Measurements from ENCODE around the gene MYO1H.
"Not testable (repeated sequence)": the region's sequence is repeated elsewhere in the genome, so short reads cannot be mapped to it uniquely, and the experiment has no call there.

Gene MYO1H

DNA sequence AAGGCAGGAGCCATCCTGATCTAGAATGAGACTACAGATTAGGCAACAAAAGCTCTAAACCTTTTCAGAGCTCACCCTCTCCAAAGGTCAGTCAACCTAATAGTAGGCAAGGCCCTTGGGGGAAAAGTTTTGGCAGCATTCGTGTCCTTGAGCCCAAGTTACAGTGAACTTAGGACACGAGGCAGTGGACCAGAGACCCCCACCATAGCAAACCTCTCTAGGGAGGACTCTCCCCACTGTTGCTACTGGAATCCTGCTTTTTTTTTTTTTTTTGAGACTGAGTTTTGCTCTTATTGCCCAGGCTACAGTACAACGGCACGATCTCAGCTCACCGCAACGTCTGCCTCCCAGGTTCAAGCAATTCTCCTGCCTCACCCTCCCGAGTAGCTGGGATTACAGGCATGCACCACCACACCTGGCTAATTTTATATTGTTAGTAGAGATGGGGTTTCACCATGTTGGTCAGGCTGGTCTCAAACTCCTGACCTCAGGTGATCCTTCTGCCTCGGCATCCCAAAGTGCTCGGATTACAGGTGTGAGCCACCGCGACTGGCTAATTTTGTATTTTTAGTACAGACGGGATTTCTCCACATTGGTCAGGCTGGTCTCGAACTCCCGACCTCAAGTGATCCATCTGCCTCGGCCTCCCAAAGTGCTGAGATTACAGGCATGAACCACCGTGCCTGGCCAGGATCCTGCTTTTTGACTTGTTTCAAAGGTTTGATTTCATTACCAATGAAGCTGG, 126.0 kb downstream of the MYO1H start:
- DNase-seq: not testable (repeated sequence)

DNA sequence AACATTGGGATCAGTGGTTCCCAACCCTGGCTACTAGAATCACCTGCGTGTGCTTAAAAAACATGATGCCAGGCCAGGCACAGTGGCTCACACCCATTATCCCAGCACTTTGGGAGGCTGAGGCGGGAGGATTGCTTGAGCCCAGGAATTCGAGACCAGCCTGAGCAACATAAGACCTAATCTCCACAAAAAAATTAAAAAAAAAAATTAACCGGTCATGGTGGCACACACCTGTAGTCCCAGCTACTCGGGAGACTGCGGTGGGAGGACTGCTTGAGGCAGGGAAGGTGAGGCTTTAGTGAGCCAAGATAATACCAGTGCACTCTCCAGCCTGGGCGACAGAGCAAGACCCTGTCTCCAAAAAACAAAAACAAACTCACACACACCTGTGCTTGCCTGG, 127.4 kb downstream of the MYO1H start:
- DNase-seq: no peak

DNA sequence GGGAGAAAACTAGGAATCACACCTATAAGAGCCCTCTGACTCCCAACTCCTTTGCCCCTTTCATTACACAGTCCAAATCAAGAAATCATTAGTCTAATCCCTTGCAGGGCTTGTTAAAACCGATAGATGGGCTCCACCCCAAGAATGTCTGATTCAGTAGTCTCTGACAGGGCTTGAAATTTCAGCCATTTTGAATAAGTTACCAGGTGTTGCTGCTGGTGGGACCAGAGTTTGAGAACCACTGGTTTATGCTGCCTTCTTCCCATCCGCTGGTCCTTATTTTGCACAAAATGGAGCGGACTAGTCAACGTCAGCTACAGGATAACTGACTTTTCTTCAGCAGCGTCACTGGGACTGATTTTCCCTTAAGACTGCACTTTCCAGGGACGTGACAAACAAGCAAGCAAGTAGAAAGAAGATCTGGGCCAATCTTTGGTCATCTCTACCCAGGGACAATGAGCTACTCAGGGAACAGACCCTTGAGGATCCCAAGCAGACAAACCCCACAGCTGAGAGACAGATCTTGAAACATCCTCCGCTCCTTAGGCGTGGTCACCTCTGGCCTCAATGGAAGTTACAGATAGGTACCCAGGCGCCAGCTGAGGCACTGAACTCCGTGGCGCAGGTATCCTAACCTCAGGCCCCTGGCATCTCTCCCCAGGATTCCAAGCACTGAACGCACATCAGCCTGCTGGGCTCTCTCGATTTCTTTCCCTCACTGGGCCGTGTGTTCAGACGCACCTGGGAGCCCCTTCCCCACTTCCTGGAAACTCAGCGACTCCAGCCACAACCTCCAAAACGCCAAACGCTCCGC, 128.5 kb downstream of the MYO1H start:
- no peak for DNase-seq

DNA sequence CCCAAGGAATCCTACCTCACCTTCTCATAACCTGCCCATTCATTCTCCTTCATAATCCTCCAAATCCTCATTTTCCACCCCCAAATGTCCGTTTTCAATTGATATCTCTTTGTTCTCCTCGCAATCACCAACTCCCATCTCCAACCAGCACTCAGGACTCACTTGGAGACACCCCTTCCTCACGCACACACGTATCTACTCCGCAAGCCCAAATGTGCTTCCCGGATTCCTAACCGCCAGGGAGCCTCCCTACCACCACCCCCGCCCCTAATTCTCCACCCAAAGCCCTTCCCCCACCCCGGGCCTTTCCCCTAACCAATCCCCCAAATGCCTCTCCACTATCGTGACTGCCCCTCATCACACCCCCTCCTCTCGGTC, 129.1 kb downstream of the MYO1H start:
- no peak for DNase-seq

DNA sequence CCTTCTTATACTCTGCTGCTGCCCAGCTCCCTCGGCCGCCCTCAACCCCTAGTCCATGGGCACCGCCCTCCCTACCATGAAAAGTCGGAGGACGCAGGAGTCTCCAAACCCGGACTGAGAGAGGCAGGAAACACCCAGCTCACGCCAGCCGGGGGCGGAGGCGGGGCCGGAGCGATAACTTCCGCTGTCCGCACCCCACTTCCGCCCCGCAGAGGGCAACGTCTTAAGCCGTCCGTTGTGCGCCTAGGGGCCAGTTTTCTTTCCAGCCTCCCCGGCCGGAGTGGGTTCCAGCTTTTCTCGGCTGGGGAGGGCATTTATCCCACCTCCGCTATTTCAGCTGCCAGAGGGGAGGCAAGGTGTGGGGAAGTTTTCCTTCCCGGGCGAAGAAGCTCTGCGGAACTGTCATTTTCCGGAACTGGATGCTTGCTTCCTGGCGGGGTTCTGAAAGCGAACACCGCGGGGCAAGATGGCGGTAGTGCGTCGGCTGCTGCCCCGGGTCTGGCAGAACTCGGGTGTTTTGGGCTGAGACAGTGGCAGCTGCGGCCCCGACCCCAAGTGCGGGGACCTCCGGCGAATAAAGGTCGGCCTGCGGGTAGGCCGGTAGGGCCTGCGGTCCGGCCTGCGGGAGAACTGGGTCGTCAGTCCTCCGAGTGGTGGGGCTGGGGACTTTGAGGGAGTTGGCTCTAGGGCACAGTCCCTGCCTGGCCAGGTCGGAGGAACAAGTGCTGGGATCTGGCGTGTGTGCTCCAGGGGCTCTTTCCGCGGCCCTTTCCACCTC, 129.7 kb downstream of the MYO1H start, which contains the start of the genes KCTD10 and UBE3B:
TSS of gene KCTD10 (minus strand) at position 116 of the 778 bp plus-strand sequence. CDS start at position 78, 38 bp downstream.
TSS of gene UBE3B (plus strand) at position 450 of the 778 bp plus-strand sequence. CDS start 5,918 bp downstream, outside the sequence.
- peak; percentile 83 for DNase-seq

DNA sequence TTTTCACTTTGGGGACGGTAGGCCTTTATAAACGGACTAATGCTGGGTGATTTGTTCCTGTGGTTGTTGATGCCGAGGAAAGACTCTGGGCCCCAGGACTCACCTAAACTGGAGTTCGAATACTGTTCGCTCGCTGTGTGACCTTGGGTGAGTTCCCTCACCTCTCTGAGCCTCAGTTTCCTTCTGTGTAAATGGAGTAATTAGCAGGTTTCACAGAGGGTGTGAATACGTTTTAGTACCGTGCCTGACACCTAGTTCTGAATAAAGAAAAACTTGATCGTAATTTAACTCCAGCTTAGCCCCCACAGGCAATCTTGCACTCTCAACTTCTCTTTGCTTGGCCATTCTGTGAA, 130.2 kb downstream of the MYO1H start:
- DNase-seq: no peak

DNA sequence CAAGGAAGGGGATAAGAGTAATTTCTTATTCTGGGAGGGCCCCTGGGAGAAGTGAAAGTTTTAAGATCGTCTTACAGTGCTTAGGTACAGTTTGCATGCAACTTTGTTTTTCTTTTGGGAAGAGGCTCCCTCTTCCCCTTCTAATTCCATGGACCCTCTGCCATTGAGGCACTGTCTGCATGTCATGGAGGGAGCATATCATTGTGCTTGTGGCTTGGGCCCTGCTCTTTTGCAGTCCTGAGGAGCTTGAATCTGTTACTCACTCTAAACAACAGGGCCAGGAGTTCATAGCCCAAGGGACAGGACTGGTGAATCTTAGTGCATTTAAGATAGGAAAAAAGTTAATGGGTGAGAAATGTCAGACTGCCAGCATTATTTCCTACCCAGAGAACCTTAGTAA, 132.1 kb downstream of the MYO1H start:
- no peak for DNase-seq

DNA sequence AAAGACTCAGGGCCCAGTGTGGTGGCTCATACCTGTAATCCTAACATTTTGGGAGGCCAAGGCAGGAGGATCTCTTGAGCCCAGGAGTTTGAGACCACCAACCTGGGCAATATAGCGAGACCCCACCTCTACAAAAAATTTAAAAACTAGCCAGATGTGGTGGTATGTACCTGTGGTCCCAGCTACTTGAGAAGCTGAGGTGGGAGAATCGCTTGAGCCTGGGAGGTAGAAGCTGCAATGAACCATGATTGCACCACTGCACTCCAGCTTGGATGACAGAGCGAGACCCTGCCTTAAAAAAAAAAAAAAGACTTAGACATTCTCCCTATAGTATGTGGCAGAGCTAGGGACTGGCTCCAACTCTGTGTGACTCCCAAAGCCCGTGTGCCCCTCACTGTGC, 132.7 kb downstream of the MYO1H start:
- no peak for DNase-seq

DNA sequence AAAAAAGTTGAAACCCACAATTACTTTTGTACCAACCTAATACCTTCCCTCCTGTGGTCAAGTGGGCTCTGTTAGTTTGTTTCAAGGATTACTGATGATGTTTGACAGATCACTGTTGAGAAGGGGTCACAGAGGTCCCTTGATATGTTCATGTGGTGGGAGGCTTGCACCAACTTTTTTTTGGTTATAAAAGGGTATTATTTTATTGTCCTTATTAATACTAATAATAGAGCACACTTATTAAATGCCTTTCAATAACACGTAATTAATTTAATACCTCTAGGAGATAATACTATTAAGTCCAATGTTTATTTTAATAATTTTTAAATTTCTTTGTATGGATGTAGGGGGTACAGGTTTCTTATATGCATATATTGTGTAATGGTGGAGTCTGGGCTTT, 134.2 kb downstream of the MYO1H start:
- no peak for DNase-seq

DNA sequence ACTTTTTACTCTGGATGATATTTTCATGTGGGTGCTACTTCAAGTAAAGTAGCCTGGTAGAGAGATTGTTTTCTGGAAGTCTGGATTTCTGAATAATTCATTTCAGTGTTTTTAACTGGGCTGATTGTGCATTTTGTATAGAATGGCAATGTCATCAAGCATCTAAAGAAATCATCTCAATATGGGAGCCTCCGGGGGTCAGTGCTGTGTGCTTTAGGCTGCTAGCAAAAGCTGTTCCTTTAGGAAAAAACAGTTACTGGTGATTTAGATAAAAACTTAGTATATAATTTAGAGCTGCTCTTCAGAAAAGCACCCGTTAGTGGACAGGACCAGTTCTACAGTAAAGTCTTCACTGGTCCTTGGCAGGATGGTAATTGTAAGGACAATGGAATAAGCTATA, 134.8 kb downstream of the MYO1H start:
- DNase-seq: no peak

DNA sequence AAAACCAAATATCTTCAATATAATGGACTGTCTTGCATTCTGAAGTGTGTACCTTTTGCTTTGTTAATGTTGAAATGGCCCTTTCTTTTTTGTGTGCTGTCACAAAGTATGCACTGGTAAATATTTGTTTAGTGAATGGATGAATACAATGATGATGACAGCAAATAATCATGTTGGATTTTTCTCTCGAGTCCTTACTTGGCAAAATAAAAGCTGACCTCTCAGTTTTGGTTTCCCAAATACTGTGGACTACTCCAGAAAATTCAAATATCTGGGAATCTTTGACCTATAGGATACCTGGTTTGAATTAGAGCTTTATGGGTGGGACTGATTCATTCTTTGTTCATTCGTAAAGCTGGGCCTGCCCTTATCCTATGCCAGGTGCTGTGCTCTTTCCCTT, 135.2 kb downstream of the MYO1H start:
- no peak for DNase-seq

DNA sequence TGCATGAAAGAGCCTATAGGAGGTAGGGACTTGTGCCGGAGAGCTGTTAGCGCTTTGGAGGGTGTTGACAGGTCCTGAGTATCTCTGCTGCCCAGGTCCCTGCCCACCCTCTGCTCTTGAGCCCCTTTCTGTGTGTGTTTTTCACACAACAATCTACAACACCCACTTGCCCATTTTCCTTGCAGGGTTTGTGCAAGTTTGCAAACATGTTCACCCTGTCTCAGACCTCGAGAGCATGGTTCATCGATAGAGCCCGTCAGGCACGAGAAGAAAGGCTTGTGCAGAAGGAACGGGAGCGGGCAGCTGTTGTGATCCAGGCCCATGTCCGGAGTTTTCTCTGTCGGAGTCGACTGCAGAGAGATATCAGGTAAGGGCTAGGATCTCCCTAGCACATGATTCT, 135.6 kb downstream of the MYO1H start:
- DNase-seq: no peak

DNA sequence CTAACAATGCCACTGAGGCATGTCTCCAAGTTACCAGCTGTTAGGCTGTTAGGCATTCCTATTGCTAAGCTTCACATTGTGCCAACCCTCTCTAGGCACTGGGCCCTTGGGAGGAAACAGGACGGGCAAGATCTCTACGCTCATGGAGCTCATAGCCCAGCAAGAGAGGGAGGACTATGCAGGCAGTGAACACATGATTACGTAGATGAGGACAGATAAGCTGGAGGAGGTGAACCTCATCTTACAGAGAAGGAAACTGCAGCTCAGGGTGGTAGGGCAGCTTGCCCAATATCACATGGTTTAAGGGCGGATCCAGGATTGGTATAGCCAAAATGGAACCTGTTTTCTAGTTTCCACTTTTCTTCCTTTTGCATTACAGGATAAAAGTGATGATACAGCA, 137.5 kb downstream of the MYO1H start:
- DNase-seq: no peak

DNA sequence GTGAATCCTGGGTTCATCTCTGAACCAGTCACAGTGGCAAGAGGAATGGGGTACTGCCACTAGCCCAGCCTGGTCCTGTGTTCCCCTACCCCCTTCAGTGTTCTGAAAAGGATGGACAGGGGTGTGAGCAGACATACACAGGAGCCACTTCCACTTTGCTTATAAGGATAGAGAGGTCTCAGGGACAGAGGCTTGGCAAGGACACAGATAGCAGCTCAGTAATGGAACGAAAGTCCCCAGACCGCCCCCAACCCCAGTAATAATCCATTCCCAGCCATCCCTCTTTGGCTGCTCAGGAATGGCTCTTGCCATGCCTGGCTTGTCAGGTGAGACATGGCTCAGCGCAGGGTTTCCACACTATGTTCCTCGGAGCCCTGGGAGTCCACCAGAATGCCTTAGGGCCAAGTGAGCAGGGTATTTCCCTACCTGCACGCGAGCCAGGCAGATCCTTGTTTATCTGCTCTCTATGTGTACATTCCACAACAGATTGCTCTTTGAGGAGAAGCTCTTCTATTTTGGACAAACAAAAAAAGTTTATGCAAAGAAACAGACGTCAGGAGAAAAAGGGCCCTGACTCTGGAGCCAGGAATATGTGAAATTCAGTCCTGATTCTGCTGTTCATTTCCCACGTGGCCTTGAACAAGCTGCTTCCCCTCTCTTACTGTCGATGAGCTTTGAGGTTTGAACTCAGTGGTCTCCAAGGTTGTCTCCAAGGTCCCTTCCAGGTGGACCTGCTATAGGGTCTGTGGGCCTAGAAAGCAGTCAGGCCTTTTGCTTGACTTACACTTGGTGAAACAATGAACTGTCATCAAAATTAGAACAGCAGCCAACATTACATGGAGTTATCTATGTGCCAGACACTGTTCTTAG, 139.7 kb downstream of the MYO1H start:
- DNase-seq: no peak

DNA sequence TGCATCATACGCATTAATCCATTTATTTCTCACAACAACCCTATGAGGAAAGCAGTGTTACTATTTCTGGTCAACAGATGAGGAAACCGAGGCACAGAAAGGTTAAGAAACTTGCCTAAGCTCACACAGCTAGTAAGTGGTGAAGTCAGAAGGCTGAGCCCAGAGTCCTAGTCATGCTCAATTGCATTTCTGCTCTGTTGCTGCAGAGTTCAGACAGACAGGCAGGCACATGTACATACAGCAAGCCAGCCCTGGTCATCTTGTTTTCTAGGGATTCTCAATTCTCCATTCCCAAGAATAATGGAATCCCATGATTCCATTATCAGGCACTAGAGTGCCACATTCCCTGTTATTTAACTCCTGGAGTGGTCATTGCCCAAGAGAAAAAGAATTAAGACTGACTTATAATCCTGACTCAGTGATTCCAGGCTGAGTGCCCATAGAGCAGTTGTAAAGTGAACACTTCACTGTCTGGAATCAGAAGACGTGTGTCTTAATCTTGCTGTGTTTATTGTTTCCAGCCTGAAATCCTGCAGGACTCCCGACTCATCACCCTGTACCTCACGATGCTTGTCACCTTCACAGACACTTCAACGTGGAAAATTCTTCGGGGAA, 140.5 kb downstream of the MYO1H start:
- no peak for DNase-seq

DNA sequence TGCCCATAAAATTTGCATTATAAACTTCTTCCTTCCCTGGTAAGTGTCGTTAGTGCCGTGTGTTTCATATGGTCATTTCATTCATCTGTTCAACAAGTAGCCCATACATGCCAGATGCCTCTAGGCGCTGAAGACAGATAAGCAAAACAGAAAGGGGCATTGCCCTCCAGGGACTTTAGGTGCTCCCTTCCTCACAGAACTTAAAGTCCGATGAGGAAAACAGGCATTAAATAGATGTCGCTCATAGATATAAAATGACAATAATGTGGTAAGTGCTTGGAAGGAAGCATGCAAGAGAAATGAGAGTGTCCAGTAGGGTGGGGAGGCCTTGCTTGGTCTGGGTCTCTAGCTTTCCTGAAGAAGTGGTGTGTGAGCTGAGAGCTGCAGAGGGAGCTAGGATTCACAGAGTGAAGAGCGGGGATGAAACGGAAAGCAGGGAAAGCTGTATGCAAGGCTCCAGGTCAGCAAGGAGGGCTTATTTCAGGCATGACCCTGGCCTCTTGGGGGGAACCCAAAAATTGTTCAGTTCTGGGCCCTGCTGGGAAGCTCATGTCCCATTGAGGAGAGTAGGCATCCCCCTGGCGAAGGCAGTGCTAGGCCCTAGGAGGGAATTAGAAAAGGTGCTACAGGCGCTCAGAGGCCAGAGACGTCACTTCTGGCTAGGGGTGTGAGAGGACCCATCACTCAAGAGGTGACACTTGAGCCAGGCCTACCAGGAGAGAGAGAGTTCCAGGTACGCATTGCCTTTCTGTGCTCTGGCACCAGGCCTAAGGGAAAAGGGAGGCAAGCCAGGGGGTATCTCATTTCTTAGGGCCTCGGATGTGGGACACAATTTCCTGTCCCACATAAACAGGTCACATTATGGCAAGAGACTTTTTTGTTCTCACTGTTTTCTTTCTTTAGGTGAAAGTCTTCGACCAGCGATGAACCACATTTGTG, 141.6 kb downstream of the MYO1H start:
- no peak for DNase-seq

DNA sequence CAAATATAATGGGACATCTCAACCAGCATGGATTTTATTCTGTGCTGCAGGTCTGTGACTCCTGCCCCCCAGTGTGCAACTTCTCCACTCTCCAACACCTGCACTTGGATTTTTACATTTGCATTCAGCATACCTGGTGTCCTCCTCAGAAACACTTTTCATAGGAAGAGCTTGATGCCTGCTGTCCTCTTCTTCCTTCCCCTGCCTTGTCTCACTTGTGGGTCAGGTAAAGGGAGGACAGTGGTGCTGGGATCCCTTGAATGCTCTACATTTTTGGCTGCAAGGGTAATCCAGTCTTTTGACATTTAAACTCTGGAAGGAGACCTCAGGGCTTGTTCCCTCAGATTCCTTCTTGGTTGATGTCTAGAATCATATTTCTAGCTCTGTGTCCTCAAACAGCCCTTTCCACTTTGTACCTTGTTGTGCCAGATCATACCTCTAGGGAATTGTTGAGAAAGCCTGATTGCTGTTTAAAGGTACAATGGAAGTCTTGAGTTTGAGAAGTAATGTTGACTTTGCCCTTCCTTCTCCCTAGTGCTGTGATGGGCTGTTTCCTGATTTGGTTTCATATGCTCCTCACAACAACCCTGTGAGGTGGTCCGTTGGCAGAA, 142.4 kb downstream of the MYO1H start:
- no peak for DNase-seq

DNA sequence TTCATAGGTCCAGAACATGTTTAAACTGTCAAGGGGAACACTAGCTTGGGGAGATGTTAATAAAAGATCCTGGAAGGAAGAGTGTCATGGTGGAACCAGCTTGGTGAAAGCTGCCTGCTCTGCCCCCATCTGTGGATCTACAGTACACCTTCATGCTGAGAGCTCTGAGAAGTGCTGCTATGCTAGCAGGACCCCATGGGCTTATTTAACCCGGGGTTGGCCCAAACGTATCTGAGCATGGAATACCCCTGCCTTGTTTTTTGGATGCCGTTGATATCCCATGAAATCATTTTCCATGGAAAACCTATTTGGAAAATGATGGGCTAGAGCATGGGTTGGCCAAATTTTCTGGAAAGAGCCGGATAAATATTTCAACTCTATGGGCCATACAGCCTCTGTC, 144.0 kb downstream of the MYO1H start:
- DNase-seq: no peak

DNA sequence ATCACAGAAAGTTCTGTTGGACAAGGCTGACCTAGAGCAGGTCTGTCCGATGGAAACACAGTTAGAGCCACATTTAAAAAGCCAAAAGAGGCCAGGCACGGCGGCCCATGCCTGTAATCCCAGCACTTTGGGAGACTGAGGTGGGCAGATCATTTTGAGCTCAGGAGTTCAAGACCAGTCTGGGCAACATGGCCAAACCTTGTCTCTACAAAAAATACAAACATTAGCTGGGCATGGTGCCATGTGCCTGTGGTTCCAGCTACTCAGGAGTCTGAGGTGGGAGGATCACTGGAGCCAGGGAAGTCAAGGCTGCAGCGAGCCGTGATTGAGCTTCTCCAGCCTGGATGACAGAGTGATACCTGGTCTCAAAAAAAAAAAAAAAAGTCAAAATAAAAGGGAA, 144.7 kb downstream of the MYO1H start:
- DNase-seq: no peak

DNA sequence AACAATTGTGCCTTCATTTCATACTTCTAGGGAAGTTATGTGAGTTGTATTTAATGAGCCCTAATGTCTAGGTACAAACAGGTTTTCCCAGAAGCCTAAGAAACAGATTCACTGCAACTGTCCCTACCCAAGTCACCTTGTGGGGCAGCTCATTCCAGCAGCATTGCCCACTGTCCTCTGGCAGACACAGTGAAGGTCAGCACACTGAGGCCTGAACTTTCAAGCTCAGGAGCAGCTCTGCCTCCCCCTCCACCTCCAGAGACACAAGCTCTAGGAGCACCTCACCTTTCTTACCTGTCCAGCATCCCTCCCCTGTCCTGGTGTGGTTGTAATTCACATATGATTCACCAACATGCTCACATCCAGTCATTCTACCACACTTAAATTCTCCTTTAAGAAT, 145.4 kb downstream of the MYO1H start:
- DNase-seq: no peak
